Amygdala (tissue), 56 donors: ENCODE results near the gene CCDC192.
A peak's percentile ranks its signal among the peaks of the same experiment; 100 is the strongest.

Experiments
- DNase-seq, 56 donors: peaks; one replicate each; lab custom pipeline; 2025; lab: John Stamatoyannopoulos, UW

The CCDC192 gene

DNA sequence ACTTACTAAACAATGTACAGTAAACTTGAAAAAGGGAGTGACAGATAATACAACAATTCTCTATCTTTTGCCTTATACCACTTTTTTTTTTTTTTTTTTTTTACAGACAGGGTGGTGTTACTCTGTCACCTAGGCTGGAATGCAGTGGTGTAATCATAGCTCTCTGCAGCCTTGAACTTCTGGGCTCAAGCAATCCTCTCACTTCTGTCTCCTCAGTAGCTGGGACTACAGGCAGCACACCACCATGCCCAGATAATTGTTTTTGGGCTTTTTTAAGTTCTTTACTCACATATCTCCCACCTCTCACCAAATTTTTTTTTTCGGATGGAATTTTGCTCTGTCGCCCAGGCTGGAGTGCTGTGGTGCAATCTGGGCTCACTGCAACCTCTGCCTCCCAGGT, 208.4 kb downstream of the CCDC192 start:
- no peak for DNase-seq

GRCh38 chr5:127912411-127912810, 209.2 kb downstream of the CCDC192 start:
- no peak for DNase-seq

GRCh38 chr5:127916885-127917573, 213.8 kb downstream of the CCDC192 start:
- DNase-seq = no peak

DNA sequence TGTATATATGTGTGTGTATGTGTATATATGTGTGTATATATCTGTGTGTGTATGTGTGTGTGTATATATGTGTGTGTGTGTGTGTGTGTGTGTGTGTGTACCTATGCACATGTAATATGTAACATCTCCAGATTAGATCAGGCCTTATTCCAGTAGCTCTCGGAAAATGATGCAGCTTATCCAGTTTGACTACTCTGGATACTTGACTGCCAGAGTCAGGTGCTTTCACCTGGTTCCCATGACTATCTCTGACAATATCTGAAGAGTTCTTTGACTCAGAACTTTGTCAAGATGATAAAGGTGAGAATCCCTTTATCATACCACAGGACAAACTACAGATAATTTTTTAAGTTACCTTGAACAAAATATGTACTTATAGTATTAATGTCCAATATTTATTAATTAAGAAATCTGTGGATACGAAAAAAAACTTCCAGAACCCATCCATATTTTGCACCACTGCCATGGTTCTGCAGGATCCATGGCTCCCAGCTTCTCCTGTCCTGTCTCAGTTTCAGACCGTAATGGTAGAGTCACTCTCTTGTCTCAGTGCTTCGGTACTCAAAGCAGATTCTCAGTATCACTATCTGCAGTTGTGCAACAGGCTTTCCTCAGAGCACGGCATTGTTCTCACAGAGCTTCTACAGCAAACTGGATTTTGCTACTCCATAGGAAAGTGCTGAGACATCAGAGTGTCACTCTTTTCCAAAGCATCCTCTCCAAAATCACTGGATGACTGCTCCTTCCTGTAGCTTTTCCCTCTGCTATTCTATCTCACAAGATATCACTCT, 216.0 kb downstream of the CCDC192 start:
- no peak for DNase-seq

DNA sequence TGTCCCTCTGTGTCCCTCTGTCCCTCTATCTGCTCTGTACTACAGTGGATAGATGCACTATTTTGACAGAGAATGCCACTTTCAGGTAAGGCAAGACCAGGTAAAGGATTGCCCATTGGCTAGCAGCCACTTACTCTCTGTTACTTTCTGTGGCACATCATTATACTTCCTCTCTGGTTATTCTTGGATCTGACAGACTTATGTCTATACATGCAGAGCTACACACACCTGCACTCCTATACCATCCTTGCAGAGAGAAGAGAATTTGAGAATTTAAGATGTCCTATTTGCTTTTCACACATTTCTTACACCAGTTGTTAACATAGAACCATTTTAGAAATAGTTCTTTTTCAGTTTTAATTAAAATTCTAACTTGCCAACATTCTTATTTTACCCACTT, 216.6 kb downstream of the CCDC192 start:
- DNase-seq = no peak

- DNase-seq = no peak
Observed at GRCh38 chr5:127920936-127921335, 217.7 kb downstream of the CCDC192 start.

- no peak for DNase-seq
Observed at GRCh38 chr5:127922603-127923002, 219.4 kb downstream of the CCDC192 start.

DNA sequence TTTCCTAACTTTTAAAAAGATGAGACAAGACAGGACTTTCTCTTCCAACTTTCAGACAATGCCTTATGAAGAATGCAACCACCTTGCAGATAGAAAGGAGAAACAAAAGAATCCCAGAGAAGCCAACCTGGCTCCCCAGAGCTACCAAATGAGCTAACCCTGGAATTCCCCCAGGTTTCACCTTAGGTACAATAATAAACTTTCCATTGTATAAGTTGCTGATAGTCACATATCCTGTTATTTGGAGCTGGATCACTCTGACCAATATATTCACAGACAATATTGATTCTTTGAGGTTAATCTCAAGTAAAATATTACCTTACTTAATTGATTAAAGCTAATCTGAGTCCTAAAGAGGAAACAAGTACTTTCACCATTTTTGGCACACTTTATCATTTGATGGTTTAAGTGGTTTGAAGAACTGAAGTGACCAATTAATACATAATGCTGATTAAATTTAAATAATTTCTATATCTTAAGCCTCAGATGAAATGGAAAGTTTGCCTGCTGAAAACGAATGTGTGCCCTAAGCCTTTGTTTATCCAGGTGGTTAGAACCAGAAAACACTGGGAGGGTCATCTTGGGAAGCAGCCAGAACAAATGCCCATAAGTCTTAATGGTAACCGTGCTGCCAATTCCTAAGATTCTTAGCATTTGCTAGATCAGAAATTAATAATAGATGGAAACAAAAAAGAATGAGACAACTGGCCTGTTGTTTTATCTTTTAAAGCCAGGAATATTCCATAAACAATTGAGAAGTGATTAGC, 220.8 kb downstream of the CCDC192 start:
- no peak for DNase-seq

DNA sequence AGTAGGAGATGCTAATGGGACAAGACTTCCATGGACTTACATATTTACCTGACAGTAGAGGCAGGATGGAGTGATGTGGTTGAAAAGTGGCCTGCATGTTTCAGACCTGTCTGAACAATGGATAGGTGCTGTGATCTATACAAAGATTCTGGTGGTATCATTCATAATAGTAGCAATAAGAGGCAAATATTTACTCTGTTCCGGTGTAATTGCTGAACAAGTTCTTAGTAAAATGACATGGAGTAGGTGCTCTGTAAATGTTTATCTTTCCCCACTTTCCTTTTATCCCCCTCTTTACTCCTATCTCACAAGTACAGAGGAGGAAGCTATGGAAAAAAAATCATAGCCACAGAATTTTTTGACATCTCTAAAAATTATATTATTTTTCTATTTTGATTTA, 221.4 kb downstream of the CCDC192 start:
- no peak for DNase-seq

- no peak for DNase-seq
Observed at GRCh38 chr5:127925916-127926315, 222.7 kb downstream of the CCDC192 start.

- no peak for DNase-seq
Observed at GRCh38 chr5:127926974-127927373, 223.8 kb downstream of the CCDC192 start.

DNA sequence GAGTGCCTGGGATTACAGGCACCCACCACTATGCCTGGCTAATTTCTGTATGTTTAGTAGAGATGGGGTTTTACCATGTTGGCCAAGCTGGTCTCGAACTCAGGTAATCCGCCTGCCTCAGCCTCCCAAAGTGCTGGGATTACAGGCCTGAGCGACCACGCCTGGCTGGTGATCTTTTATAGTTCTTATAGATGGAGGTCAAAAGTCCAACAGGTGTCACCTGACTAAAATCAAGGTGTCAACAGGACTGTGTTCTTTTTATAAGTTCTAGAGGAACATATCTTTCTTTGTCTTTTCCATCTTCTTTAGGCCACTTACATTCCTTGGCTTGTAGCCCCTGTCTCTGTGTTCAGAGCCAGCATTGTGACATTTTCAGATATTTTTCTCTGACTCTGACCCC, 224.9 kb downstream of the CCDC192 start:
- no peak for DNase-seq

GRCh38 chr5:127930311-127930710, 227.1 kb downstream of the CCDC192 start:
- DNase-seq = no peak

DNA sequence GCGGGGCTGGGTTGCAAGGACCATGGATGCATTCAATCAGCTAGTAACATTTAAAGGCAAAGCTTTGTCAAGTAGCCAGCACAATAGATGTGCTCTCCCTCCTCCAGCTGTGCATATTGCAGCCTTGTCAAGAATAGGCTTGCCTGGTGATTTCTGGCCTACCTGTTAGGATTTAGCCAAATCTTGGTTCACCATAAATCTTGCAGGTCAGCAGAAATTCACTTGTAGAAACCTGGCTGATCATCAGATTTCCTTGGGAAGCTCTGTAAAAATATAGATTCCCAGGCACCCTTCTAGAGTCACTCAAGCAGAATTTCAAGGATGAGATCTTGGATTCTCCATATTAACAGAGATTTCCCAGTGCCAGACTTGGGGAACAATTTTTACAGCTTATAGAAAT, 228.2 kb downstream of the CCDC192 start:
- DNase-seq = no peak

DNA sequence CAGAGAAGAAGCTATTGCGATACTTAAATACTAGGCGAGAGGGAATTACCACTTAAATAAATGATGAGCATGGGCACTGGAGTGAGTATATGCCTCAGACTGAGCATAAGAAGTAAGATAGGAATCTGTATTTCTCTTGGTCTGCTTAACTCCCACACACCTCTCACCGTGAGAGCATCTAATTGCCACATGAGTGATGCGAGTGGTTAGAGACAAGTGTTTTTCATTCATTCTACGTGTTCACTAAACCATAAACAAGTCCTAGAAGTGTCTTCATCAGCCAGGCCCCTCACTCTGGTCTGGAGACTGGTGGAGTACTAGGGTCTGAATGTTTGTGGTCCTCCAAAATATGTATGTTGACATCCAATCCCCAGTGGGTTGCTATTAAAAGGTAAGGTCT, 230.2 kb downstream of the CCDC192 start:
- no peak for DNase-seq

DNA sequence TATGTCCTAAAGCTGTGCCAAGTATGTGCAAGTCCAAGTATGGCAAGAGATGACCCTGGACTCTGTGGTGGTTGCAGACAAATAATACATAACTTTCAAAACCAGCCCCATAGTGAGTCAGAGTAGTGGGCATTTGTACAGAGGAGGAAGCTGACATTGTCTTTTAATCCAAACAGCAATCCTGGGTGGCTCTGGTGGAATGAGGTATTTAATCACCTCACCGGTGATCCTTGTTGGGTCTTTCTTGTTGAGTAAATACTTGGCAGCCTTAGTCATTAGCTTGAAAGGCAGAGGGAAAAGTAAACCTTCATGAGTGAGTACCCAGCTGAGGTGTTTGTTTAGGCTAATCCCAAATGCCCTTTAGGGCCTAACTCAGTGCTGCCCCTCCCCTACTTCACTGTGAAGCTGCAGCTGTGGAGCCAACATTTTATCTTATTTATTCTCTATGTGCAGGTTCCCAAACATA, 231.6 kb downstream of the CCDC192 start:
- DNase-seq = no peak

- DNase-seq = no peak
Observed at GRCh38 chr5:127935398-127935797, 232.2 kb downstream of the CCDC192 start.

GRCh38 chr5:127936439-127936972, 233.3 kb downstream of the CCDC192 start:
- DNase-seq = no peak

DNA sequence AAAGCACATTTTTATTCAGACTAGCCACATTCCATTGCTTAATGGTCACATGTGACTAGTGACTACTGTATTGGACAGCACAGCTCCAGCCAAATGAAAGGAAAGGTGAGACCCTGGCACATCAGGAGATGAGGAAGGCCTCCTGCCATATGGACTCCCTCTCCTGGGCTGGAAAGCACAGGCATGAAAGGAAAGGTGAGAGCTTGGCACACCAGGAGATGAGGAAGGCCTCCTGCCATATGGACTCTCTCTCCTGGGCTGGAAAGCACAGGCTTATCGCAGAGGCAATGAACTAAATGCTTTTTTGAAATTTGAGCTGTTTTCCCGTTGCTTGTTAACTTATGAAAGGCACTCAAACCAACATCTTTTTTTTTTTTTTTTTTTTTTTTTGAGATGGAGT, 235.6 kb downstream of the CCDC192 start:
- no peak for DNase-seq

- DNase-seq = no peak
Observed at GRCh38 chr5:127940854-127941253, 237.7 kb downstream of the CCDC192 start.

GRCh38 chr5:127941646-127942045, 238.5 kb downstream of the CCDC192 start:
- DNase-seq = peak in 32 of 56 donors; percentile 3 to 50 (median 14)
